ENCODE measurements around the gene CCNJ.
"Not testable (repeated sequence)": the region's sequence is repeated elsewhere in the genome, so short reads cannot be mapped to it uniquely, and the experiment has no call there.

The CCNJ gene, protein sequence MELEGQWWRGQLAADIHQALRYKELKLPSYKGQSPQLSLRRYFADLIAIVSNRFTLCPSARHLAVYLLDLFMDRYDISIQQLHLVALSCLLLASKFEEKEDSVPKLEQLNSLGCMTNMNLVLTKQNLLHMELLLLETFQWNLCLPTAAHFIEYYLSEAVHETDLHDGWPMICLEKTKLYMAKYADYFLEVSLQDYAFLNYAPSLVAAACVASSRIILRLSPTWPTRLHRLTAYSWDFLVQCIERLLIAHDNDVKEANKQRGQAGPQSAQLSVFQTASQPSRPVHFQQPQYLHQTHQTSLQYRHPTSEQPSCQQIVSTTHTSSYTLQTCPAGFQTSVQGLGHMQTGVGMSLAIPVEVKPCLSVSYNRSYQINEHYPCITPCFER

DNA sequence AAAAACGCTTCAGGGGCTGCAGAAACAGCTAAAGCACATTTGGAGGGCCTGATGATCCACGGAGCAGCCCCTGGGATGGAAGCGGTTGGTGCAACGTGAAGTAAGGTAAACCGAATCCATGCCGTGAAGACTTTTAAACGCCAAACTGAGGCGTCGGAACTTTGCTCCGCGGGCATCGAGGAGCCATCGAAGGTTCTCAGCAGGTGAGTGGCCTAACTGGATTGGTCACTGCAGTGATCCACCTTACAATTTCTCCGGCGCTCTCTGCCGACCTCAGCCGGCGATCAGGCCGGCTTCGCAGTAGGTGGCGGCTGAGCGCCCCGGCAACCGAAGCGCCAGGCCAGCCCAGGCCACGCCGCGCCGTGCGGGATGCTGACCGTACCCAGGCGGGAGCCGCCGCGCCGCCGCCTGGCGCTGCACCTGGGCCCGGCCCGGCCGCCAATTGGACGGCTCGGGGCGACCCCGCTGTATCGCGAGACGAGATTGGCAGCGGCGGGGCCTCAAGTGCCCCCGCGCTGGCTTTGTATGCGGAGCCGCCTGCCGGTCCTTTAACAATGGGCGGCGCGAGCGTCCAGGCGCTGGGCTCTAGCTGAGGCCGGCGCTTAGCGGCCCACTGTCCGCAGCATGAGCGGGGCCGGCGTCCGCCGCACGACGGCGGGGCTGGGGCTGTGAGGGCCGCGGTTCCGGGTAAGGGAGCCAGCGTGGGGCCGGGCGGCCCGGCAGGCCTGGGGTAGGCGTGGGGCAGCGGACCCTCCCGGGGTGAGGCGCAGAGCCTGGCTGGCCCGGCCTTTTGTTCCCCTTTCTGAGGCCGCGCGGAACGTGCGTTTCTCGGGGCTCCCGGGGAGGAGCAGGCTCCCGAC lies at the start of gene CCNJ:
CCNJ (plus strand) TSS at position 551 of the 860 bp plus-strand sequence. CDS start 811 bp downstream, outside the sequence.
- no peaks in the 10 kb centered on the region for H3K27me3 ChIP-seq (ENCODE audit: insufficient read depth, low read length, poor library complexity, severe bottlenecking)
- TF ChIP-seq, protein P1, sequence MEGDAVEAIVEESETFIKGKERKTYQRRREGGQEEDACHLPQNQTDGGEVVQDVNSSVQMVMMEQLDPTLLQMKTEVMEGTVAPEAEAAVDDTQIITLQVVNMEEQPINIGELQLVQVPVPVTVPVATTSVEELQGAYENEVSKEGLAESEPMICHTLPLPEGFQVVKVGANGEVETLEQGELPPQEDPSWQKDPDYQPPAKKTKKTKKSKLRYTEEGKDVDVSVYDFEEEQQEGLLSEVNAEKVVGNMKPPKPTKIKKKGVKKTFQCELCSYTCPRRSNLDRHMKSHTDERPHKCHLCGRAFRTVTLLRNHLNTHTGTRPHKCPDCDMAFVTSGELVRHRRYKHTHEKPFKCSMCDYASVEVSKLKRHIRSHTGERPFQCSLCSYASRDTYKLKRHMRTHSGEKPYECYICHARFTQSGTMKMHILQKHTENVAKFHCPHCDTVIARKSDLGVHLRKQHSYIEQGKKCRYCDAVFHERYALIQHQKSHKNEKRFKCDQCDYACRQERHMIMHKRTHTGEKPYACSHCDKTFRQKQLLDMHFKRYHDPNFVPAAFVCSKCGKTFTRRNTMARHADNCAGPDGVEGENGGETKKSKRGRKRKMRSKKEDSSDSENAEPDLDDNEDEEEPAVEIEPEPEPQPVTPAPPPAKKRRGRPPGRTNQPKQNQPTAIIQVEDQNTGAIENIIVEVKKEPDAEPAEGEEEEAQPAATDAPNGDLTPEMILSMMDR (conservative IDR thresholded peaks at IDR 0.05; ENCODE audit: low read length): no peak
- no peak for TF ChIP-seq EZH2phosphoT487 (IDR thresholded peaks at IDR 0.05; ENCODE audit: borderline replicate concordance)
- peaks cover 41% of the 10 kb centered on the region for H3K4me1 ChIP-seq (ENCODE audit: insufficient read depth, low read length, poor library complexity, severe bottlenecking)
- no peaks in the 10 kb centered on the region for H3K36me3 ChIP-seq (ENCODE audit: insufficient read depth, low read length)
- H3F3A ChIP-seq (ENCODE audit: low read depth): no peaks in the 10 kb centered on the region
- peaks cover 37% of the 10 kb centered on the region for H4K20me1 ChIP-seq (ENCODE audit: insufficient read depth, low read length, poor library complexity, severe bottlenecking)
- H3K79me2 ChIP-seq (ENCODE audit: insufficient read depth, low read length): peaks cover 50% of the 10 kb centered on the region
- no peaks in the 10 kb centered on the region for H3K9me2 ChIP-seq (replicated peaks; ENCODE audit: low read depth, low read length)
- H3K4me2 ChIP-seq (ENCODE audit: low read depth, low read length, poor library complexity, severe bottlenecking): peak within 1 kb of the TSS; percentile 84
- peak within 1 kb of the TSS; percentile 76 for H2AFZ ChIP-seq (ENCODE audit: low read length)
- no peaks in the 10 kb centered on the region for H3K9me3 ChIP-seq (ENCODE audit: insufficient read depth, low read depth, low read length)
- H3K4me3 ChIP-seq (ENCODE audit: low read length, poor library complexity, severe bottlenecking): peak within 1 kb of the TSS; percentile 92
- peak within 1 kb of the TSS; percentile 91 for H3K9ac ChIP-seq (ENCODE audit: low read depth, low read length, poor library complexity, severe bottlenecking)

DNA sequence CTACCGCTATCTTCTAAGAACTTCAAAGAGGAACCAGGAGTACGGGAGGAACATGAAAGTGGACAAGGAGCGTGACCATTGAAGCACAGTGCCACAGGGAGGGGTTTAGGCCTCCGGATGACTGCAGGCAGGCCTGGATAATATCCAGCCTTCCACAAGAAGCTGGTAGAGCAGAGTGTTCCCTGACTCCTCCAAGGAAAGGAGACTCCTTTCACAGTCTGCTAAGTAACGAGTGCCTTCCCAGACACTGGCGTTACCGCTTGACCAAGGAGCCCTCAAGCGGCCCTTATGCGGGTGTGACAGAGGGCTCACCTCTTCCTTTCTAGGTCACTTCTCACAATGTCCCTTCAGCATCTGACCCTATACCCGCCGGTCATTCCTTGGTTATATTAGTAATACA lies 49.0 kb upstream of the CCNJ start:
- not testable (repeated sequence) for H3K9me3 ChIP-seq (ENCODE audit: insufficient read depth, low read depth, low read length); H3K9ac ChIP-seq (ENCODE audit: low read depth, low read length, poor library complexity, severe bottlenecking); H3K36me3 ChIP-seq (ENCODE audit: insufficient read depth, low read length); H2AFZ ChIP-seq (ENCODE audit: low read length); H3K27me3 ChIP-seq (ENCODE audit: insufficient read depth, low read length, poor library complexity, severe bottlenecking); H3K4me3 ChIP-seq (ENCODE audit: low read length, poor library complexity, severe bottlenecking); H3K4me1 ChIP-seq (ENCODE audit: insufficient read depth, low read length, poor library complexity, severe bottlenecking); H4K20me1 ChIP-seq (ENCODE audit: insufficient read depth, low read length, poor library complexity, severe bottlenecking); H3K4me2 ChIP-seq (ENCODE audit: low read depth, low read length, poor library complexity, severe bottlenecking); H3K79me2 ChIP-seq (ENCODE audit: insufficient read depth, low read length); H3K9me2 ChIP-seq (replicated peaks; ENCODE audit: low read depth, low read length); H3F3A ChIP-seq (ENCODE audit: low read depth)

DNA sequence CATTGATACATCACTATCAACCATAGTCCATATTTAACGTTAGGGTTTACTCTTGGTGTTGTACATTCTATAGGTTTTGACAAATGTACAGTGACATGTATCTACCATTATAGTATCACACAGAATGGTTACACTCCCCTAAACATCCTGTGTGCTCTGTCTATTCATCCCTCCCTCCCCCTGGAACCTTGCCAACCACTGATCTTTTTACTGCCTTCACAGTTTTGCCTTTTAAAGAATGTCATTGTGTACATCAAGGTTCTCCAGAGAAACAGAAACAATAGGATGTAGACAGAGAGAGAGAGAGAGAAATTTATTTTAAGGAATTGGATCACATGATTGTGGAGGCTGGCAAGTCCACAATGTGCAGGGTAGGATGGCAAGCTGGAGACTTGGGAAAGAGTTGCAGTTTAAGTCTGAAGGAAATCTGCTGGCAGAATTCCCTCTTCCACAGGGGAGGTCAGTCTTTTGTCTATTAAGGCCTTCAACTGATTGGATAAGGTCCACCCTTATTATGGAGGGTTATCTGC lies 45.1 kb upstream of the CCNJ start:
- no peaks in the 10 kb centered on the region for H4K20me1 ChIP-seq (ENCODE audit: insufficient read depth, low read length, poor library complexity, severe bottlenecking)
- H3K79me2 ChIP-seq (ENCODE audit: insufficient read depth, low read length): no peaks in the 10 kb centered on the region
- H3K27me3 ChIP-seq (ENCODE audit: insufficient read depth, low read length, poor library complexity, severe bottlenecking): no peaks in the 10 kb centered on the region
- H3K4me2 ChIP-seq (ENCODE audit: low read depth, low read length, poor library complexity, severe bottlenecking): no peak overlapping the region
- TF ChIP-seq, protein P1 (conservative IDR thresholded peaks at IDR 0.05; ENCODE audit: low read length): no peak
- TF ChIP-seq EZH2phosphoT487 (IDR thresholded peaks at IDR 0.05; ENCODE audit: borderline replicate concordance): no peak
- no peak overlapping the region for H2AFZ ChIP-seq (ENCODE audit: low read length)
- H3K9me3 ChIP-seq (ENCODE audit: insufficient read depth, low read depth, low read length): no peaks in the 10 kb centered on the region
- no peak overlapping the region for H3K9ac ChIP-seq (ENCODE audit: low read depth, low read length, poor library complexity, severe bottlenecking)
- no peaks in the 10 kb centered on the region for H3K9me2 ChIP-seq (replicated peaks; ENCODE audit: low read depth, low read length)
- H3K36me3 ChIP-seq (ENCODE audit: insufficient read depth, low read length): no peaks in the 10 kb centered on the region
- no peaks in the 10 kb centered on the region for H3F3A ChIP-seq (ENCODE audit: low read depth)
- no peaks in the 10 kb centered on the region for H3K4me1 ChIP-seq (ENCODE audit: insufficient read depth, low read length, poor library complexity, severe bottlenecking)
- H3K4me3 ChIP-seq (ENCODE audit: low read length, poor library complexity, severe bottlenecking): no peak overlapping the region
